A549 (cell line): ENCODE data around the gene BMP4.

Experiments used
- CEBPB ChIP-seq, 2 experiments: fragments of >200 bp in 1 of 2; sonication (Bioruptor Twin) in 1 of 2; formaldehyde crosslinking in 1 of 2; IDR thresholded peaks; 2 replicates each; pipeline ENCODE4 v1.6.1; 2012 to 2016
- CHD2 ChIP-seq: fragments of 150-350 bp; IDR thresholded peaks from 2 replicates; pipeline ENCODE4 v1.6.1; 2014; ENCODE audit warnings: low read length; ENCODE audit not compliant: partially characterized antibody
- CTCF ChIP-seq: fragments of >200 bp; sonication (Bioruptor Twin); formaldehyde crosslinking; IDR thresholded peaks from 3 replicates; pipeline ENCODE4 v1.5.1; 2016
- EP300 ChIP-seq, 2 experiments: fragments of >200 bp; sonication (Bioruptor Twin); formaldehyde crosslinking; IDR thresholded peaks; 2 replicates in 1 of 2; 3 replicates in 1 of 2; pipeline ENCODE4 v1.6.1; 2016 to 2017
- KDM5A ChIP-seq: fragments of 200-600 bp; sonication (generic); IDR thresholded peaks from 2 replicates; pipeline ENCODE4 v1.6.1; 2016; ENCODE audit warnings: antibody characterized with exemption, mild to moderate bottlenecking
- MAFK ChIP-seq: fragments of 450-650 bp; IDR thresholded peaks from 2 replicates; pipeline ENCODE4 v1.6.1; 2014; ENCODE audit not compliant: partially characterized antibody
- MAZ ChIP-seq: fragments of 150-350 bp; IDR thresholded peaks from 2 replicates; pipeline ENCODE4 v1.6.1; 2014; ENCODE audit warnings: antibody characterized with exemption, low read depth, low read length, borderline replicate concordance
- NPAS2 ChIP-seq: fragments of 250-450 bp; sonication (Bioruptor Pico); IDR thresholded peaks from 2 replicates; pipeline ENCODE4 v1.8.0; 2022; ENCODE audit warnings: mild to moderate bottlenecking, moderate library complexity, borderline replicate concordance
- NR3C1 ChIP-seq: fragments of >200 bp; sonication (Bioruptor Twin); formaldehyde crosslinking; IDR thresholded peaks from 3 replicates; pipeline ENCODE4 v1.6.1; 2017
- POLR2A ChIP-seq: IDR thresholded peaks from 2 replicates; pipeline ENCODE4 v1.6.1; 2012; ENCODE audit warnings: mild to moderate bottlenecking, low read length
- RAD21 ChIP-seq, 2 experiments: fragments of >200 bp in 1 of 2; sonication (Bioruptor Twin) in 1 of 2; formaldehyde crosslinking in 1 of 2; IDR thresholded peaks in 1 of 2; conservative IDR thresholded peaks in 1 of 2; 2 replicates in 1 of 2; 3 replicates in 1 of 2; pipeline ENCODE4 v1.6.1; 2012 to 2018; ENCODE audit warnings: inconsistent platforms in 1 of 2
- REST ChIP-seq: fragments of 200-600 bp; sonication (generic); IDR thresholded peaks from 2 replicates; pipeline ENCODE4 v1.6.1; 2016; ENCODE audit warnings: antibody characterized with exemption, mild to moderate bottlenecking, moderate library complexity
- TP53 ChIP-seq: fragments of 250-450 bp; sonication (Bioruptor Pico); IDR thresholded peaks from 2 replicates; pipeline ENCODE4 v1.5.0; 2021; ENCODE audit warnings: mild to moderate bottlenecking, moderate library complexity
- ZC3H11A ChIP-seq: fragments of 450-650 bp; IDR thresholded peaks from 2 replicates; pipeline ENCODE4 v1.6.1; 2014; ENCODE audit warnings: antibody characterized with exemption, mild to moderate bottlenecking

DNA sequence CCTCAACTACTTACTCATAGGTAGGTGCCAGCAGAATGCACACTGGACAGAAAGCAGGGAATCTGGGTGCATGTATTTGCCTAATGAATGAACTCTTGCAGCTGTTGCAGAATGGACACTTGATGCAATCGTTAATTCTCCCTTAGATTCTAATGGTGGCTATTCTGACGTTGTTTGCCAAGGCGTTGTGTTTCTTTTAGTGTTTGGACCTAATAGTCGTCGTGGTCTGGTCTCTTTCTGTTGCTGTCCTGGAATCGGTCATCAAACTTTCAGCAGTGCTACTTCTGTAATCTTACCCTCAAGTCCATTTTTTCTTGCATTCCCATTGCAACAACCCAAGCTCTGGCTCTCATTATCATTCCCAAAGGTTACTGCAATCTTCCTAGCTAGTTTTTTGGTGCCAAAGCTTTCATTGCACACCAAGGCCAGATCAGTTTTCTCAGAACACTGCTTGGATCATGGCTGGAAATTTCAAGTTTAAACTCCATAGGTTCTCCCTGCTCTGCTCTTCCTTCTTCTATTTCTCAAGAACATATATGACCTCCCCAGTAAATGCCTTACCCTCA is 31.3 kb downstream of the BMP4 start:
- TF ChIP-seq KDM5A (no peak), POLR2A (no peak), CHD2 (no peak), REST (no peak), CTCF (no peak), MAFK (no peak), TP53 (CRISPR knock-in tag) (no peak), CEBPB (IDR thresholded peaks at IDR 0.05) (no peak), MAZ (no peak), RAD21 (conservative IDR thresholded peaks at IDR 0.05 in 1 of 2, IDR thresholded peaks at IDR 0.05 in 1 of 2) (no peak), NPAS2 (no peak), NR3C1 (no peak), EP300 (IDR thresholded peaks at IDR 0.05) (no peak), ZC3H11A (no peak)
